NCI-H526 (cell line): Measurements from ENCODE around the gene SERPINA12.

ENCODE experiments used
- DNase-seq, 2 experiments: peaks; one replicate each; lab custom pipeline; 2025; lab: John Stamatoyannopoulos, UW

SERPINA12 gene

GRCh38 chr14:94465042-94465441, 44.2 kb downstream of the SERPINA12 start:
- no peak for DNase-seq

DNA sequence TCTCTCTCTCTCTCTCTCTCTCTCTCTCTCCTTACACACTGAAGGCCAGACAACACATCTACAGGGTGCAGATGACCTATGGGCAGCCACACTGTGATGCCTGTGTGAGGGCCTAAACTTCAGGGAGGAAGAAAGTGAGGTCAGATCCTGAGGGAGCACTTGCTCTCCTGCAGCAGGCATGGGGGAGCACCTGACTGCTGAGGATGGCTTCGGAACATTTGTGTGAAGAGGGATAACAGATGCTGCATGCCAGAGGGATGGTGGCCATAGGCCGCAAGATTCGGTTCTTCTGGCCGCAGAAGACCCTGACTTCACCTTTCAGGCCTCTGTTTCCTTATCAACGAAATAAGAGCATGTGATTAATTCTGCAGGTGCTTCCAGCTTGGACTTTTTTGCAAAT, 45.0 kb downstream of the SERPINA12 start:
- no peak for DNase-seq

DNA sequence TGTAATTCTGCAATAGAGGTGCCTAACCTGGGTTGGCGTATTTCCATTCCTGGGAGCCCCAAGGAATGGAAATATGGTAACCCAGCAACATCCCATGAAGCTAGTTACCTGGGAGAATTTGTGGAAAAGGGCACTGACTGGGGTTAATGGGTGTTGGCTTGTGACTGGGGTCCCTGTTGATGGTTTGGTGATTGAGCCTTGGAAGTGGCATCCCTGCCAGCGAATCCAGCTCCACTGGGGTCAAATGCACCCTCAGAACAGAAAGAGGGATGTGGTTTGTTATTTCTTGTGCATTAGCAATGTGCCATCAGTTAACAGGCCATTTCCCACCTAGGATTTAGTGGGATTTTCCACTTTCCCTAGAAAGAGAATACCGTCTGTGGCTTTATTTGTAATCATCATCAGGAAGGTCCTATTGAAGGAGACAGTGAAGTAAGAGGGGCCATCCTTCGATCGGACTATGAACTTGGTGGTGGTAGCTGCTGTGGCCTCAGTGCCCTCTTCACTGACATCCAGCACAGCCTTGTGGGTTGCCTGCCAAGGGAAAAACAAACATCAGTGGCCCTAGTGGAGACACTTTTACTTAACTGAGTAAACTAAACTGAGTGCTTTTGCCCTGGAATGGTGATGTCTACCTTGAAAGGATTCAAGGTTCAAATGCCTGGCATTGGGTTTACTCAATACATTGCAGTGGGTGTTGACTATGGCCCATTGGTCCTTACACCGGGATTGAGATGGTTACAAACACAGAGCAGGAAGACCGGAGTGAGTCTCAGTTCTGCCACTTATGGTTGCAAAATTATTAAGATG, 46.3 kb downstream of the SERPINA12 start:
- no peak for DNase-seq

DNA sequence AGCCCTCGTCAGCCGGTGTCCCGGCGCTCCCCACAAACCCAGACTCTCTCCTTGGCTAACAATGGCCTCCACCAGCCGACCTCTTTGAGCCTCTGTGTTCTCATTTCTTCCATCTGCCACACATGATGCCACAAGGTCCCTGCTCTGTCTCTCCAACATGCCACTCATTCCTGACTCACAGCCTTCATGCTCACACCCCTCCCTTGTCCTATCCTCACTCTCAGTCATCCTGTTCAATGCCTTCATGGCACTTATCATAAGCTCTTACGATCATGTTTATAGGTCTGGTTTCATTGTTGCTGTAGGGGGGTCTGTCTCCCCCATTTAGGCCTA, 47.1 kb downstream of the SERPINA12 start:
- no peak for DNase-seq

DNA sequence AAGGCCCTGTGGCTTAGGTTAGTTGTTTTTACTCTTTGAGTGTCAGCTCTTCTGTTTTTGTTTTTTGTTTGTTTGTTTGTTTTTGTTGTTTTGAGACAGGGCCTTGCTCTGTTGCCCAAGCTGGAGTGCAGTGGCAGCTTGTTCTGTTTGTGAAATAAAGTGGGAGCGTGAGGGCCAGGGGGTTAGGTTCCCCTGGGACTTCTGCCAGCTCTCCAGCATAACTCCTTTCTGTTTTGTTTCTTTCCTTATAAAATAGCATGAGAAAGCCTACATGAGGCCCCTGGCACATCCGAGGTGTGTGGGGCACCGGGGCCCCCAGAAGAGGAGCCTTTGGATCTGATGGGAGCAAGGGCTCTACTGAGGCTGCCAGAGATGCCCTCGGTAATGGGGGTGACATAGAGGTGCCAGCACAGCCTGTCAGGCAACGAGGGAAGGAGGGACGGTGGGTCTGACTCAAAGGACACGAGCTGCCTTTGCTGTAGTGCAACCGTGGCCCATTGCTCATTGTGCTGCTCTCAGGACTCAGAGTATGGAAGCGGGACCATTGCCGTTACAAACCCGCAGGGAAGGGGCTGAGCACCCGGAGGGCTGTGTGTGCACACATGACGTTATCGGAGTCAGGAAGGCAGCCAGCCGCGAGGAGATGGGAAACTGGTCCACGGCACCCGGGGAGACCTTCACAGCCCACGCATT, 47.6 kb downstream of the SERPINA12 start:
- no peak for DNase-seq

DNA sequence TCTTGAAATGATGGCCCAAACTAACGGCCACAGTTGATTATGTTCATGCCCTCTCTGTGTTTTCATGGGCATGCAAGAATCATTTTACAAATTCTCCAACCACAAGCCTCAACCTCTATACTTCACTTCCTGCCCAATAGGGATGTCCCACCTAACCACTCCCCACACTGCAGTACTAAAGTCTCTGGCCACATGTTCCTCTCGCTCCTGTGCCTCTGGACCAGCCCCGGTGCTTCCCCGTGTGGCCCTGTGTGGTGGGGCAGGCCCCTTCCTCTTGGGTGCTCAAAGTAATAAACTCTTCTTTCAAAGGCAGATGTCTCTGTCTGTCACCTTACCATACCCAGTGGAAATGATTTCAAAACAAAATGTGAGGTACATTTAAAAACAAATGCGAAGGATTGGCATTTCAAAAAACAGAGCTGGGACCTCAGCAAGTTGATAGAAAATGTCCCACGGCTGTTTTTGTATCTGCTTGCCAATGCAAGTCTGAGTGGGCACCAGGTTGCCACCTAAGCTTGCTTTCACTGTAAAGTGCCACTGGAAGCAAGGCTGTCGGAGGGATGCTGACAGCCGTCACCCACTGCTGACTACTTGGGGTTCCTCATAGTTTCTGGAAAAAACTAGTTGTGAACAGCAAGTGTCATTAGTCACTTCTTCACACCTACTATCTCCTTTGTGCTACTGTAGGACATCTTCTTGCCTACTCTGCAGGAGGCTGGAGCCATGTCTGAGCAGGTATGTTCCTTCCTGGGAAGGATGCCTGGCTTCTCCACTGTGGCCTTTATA, 48.4 kb downstream of the SERPINA12 start:
- no peak for DNase-seq

- no peak for DNase-seq
These were observed 50.6 kb downstream of the SERPINA12 start for GRCh38 chr14:94458558-94459205.

- no peak for DNase-seq
These were observed 51.2 kb downstream of the SERPINA12 start for GRCh38 chr14:94458096-94458495.

- no peak for DNase-seq
These were observed 53.3 kb downstream of the SERPINA12 start for GRCh38 chr14:94455928-94456327.

- peak; percentile 53 to 72 for DNase-seq
These were observed 57.4 kb downstream of the SERPINA12 start for GRCh38 chr14:94451826-94452225.

DNA sequence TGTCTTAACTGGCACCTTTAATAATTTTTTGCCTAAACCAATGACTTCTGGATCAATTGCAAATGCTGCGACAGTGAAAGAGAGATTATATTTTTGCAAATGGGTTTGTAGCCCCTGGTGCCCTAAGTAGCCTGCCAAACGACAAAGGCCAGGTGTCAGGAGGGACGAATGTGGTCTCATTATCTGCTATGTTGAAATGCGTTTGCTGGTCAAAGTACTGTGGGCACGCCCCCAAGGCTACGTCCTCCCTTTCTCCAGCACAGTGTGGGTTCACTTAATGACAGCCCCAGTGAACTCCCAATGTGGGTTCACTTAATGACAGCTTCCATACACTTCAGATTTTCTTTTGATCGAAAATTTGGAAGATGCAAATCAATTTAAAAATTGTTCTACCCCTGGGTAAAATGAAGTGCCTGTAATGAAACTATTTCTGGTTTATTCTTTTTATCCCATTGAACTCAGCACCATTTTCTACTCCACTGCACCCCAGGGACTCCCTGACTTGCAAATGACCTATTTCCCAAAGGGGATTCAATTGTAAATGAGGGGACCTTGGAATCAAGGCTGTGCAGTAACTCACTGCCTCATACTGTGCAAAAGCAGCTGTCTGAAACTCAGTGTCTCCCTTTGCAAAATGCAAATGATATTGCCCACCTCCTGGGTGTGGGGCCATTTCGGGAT, 58.0 kb downstream of the SERPINA12 start:
- DNase-seq: peak; percentile 90 to 95

GRCh38 chr14:94450722-94451090, 58.6 kb downstream of the SERPINA12 start:
- DNase-seq: peak in 1 of 2 experiments; percentile 45

DNA sequence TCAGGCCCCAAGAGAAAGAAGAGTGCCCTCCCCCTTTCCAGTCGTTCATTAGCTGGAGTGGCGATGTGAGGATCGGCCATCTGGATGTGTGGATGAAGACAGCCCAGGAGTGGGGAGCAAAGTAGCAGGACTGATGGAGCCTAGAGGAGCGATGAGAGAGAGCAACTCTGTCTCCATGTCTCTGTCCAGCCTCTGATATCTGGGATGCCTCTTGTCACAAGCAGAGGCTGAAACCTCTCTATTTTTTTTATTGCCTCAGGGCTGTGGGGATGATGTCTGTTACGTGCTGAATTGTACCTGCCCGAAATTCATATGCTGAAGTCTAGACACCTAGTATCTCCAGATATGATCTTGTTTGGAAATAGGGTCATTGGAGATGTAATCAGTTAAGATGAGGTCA, 59.3 kb downstream of the SERPINA12 start:
- no peak for DNase-seq

GRCh38 chr14:94448071-94448808, 61.0 kb downstream of the SERPINA12 start:
- DNase-seq: no peak

DNA sequence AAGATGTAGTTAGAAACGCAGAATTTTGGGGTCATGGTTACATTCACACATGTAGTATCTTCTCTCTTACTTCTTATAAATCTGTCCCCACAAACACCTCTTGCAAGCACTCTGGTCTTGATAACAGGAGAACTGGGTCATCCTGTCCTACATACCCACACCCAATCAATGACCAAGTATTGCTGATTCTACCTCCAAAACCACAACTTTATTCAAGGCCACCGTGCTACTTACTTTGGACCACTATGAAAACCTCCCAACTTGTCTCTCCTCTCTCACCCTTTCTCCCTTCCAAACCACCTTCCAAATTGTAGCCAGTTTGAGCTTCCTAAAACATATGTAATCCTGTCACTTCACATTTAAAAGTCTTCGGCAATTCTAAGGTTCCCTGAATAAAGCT, 62.1 kb downstream of the SERPINA12 start:
- DNase-seq: no peak

DNA sequence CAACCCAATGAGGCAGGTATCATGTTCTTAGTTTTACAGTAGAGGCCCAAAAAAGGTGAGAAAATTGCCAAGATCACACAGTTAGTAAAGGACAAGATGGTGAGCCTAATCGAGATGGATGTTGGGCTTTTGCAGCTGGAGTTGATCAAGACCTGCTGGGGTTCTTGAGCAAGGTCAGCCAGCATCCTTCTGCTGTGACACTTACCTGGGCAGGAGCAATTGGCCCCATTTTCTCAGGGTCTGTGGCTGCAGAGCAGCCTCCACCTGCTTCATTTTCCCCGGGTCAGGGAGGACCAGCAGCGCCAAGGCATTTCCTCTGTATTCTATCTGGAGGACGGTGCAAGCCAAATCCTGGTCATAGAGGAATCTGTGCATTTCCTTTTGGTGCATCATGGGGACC, 63.1 kb downstream of the SERPINA12 start:
- DNase-seq: no peak

- no peak for DNase-seq
These were observed 64.3 kb downstream of the SERPINA12 start for GRCh38 chr14:94445003-94445402.

DNA sequence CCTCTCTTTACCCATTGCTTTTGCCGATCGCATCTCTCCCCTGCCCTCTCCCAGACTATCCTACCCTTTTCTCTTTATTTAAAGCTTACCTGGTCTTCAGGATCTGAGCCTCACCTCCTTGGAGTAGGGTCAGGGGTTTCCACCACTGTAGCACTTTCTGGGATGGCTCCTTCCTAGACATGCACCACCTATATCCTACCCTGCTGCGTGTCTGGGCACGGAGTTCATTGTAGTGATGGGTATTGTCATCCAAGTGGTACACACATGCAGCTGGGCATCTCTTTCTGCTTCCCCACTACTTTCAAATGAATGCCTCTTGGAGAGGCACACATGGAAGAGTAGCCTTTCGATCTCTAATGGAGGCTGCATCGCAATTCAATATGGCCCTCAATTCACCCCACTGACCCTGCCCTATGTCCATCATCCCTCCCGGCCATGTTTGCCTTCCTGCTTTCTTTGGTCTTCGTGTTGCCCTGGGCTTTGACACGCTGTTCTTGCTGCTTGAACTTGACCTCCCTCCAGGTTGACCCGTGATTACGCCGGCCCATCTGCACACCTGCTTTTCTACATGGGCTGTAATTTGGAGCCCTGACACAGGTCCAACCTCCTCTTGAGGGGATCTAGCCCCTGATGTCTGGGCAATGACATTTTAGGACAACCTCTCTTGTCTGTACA, 67.6 kb downstream of the SERPINA12 start:
- no peak for DNase-seq

GRCh38 chr14:94441130-94441529, 68.1 kb downstream of the SERPINA12 start:
- no peak for DNase-seq

DNA sequence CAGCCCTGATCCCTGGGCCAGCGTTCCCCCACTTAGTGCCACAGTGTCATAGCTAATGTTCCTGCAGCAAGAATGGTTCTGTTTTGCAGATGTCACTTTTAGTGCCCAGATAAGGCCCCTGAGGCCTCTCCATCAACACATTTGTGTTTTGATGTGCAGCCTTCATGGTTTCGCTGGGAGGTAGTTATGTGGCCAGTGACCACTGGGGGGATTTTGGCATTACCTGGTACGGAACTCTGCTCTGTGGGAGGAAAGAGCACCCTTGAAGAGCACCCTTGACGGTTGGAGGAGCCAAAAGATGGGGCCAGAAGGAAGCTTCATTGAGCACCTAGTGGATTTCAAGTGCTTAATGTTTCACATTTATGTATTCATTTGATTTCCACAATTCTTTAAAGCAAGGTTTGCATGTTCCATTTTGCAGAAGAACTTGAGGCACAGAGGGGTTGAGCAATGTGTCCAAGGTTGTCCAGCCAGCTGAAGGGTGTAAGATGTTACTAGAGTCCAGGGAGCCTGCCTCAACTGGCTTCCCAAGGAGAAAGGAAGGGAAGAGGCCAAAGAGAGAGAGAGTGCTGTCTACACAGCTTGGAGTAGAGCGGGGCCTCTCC, 69.7 kb downstream of the SERPINA12 start:
- DNase-seq: no peak
